Naive thymus-derived CD4-positive, alpha-beta T cell (primary cell): Measurements from ENCODE around the gene EGFL7. TPM values are rescaled to one million over a fixed set of nuclear protein-coding genes. Genes with fewer than 3 reads are reported as not detected.
"Not testable (repeated sequence)": the region's sequence is repeated elsewhere in the genome, so short reads cannot be mapped to it uniquely, and the experiment has no call there.

Experiments
- ATAC-seq: fragments of 150-1000 bp; cut with Tn5 transposase; 2 replicates; pipeline ENCODE4 v1.10.0; 2021; ENCODE audit warnings: mild to moderate bottlenecking, moderate library complexity
- CTCF ChIA-PET: fragments of 350-600 bp; sonication (Branson Sonifier 250); formaldehyde crosslinking; loops from one replicate; lab custom pipeline; 2021; ENCODE audit warnings: antibody characterized with exemption; lab: Charles Lee
- POLR2A ChIA-PET: fragments of 350-600 bp; sonication (Branson Sonifier 250); formaldehyde crosslinking; loops from one replicate; lab custom pipeline; 2021; ENCODE audit warnings: antibody characterized with exemption, inconsistent platforms; lab: Charles Lee
- DNase-seq, 9 donors: peaks; one replicate each; pipeline versions ENCODE4 v3.0.0 to v3.0.0-alpha.2; 2020 to 2022; ENCODE audit warnings: mixed read lengths in 1 of 9
- H3K27ac ChIP-seq: one replicate; pipeline ENCODE4 v1.7.0; 2013; ENCODE audit warnings: mild to moderate bottlenecking, low read depth, low read length, moderate library complexity
- H3K27me3 ChIP-seq, 2 donors: one replicate each; pipeline ENCODE4 v1.7.0; 2013; ENCODE audit warnings: low read length in 2 of 2, mild to moderate bottlenecking in 2 of 2, moderate library complexity in 2 of 2; ENCODE audit not compliant: control insufficient read depth in 2 of 2, insufficient read depth in 2 of 2
- H3K36me3 ChIP-seq, 3 experiments: 1 replicate in 2 of 3; 2 replicates in 1 of 3; pipeline ENCODE4 v1.7.0; 2013; ENCODE audit warnings: low read length in 3 of 3, mild to moderate bottlenecking in 3 of 3, moderate library complexity in 1 of 3; ENCODE audit not compliant: insufficient read depth in 3 of 3, control insufficient read depth in 2 of 3
- H3K4me1 ChIP-seq, 2 donors: one replicate each; pipeline ENCODE4 v1.7.0; 2013; ENCODE audit warnings: low read length in 2 of 2, mild to moderate bottlenecking in 2 of 2, moderate library complexity in 1 of 2; ENCODE audit not compliant: control insufficient read depth in 2 of 2, insufficient read depth in 2 of 2
- H3K4me3 ChIP-seq: 2 replicates; pipeline ENCODE4 v1.7.0; 2013; ENCODE audit warnings: mild to moderate bottlenecking, low read length
- H3K9me3 ChIP-seq, 3 experiments: 1 replicate in 2 of 3; 2 replicates in 1 of 3; pipeline ENCODE4 v1.7.0; 2013; ENCODE audit warnings: low read length in 3 of 3; ENCODE audit not compliant: control insufficient read depth in 2 of 3
- H3K27ac Mint-ChIP-seq, 9 donors: one replicate each; pipeline ENCODE4 v1.8.0; 2020 to 2022; ENCODE audit warnings: mixed read lengths in 9 of 9, mild to moderate bottlenecking in 8 of 9, moderate library complexity in 5 of 9, inconsistent platforms in 2 of 9
- H3K27me3 Mint-ChIP-seq, 5 donors: one replicate each; pipeline ENCODE4 v1.8.0; 2021 to 2022; ENCODE audit warnings: mixed read lengths in 5 of 5, mild to moderate bottlenecking in 1 of 5
- H3K36me3 Mint-ChIP-seq, 5 donors: one replicate each; pipeline ENCODE4 v1.8.0; 2020 to 2022; ENCODE audit warnings: mixed read lengths in 5 of 5, mild to moderate bottlenecking in 3 of 5, inconsistent platforms in 1 of 5
- H3K4me1 Mint-ChIP-seq, 7 donors: one replicate each; pipeline ENCODE4 v1.8.0; 2020 to 2022; ENCODE audit warnings: mixed read lengths in 7 of 7, mild to moderate bottlenecking in 3 of 7, inconsistent platforms in 1 of 7
- H3K4me3 Mint-ChIP-seq, 10 donors: one replicate each; pipeline ENCODE4 v1.8.0; 2020 to 2022; ENCODE audit warnings: mild to moderate bottlenecking in 10 of 10, mixed read lengths in 10 of 10, moderate library complexity in 6 of 10, inconsistent platforms in 2 of 10
- H3K9me3 Mint-ChIP-seq, 11 donors: one replicate each; pipeline ENCODE4 v1.8.0; 2020 to 2022; ENCODE audit warnings: mixed read lengths in 11 of 11, mild to moderate bottlenecking in 4 of 11, inconsistent platforms in 1 of 11, moderate library complexity in 1 of 11
- intact Hi-C, 2 donors: fragments of 100-400 bp; cut with micrococcal nuclease; formaldehyde crosslinking; loops; one replicate each; pipeline ENCODE4 v1.15.1; 2023
- polyA plus RNA-seq, 2 donors: library from polyadenylated mRNA; unstranded; fragments of 300-500 nt; fragmentation: Illumina TruSeq; gene quantifications; one replicate each; pipeline ENCODE4 v1.2.3, GENCODE V29; 2021
- total RNA-seq, 6 experiments: library from RNA in 5 of 6; stranded (reverse) in 5 of 6; gene quantifications; 1 replicate in 5 of 6; 2 replicates in 1 of 6; pipeline ENCODE4 v1.2.3 and lab custom pipeline; 2021 to 2026

EGFL7 gene
- total and polyA plus RNA-seq, 7 experiments from 2014 or later: 0.56 to 2.3 (median 0.97) TPM; not detected in 4

GRCh38 chr9:136707849-136708517 is 45.3 kb downstream of the EGFL7 start:
- no peaks in the 10 kb centered on the region for H3K9me3 ChIP-seq
- DNase-seq: no peak
- peaks cover 0 to 4% of the 10 kb centered on the region in 2 donors for H3K27me3 ChIP-seq
- no peak overlapping the region for H3K27ac ChIP-seq
- peaks cover 15 to 40% (median 23%) of the 10 kb centered on the region in 5 donors for H3K27me3 Mint-ChIP-seq
- intact Hi-C loops: no loop called here
- H3K4me3 ChIP-seq: no peak overlapping the region
- H3K4me3 Mint-ChIP-seq: no peak overlapping the region
- ChIA-PET CTCF (no interaction called here), POLR2A (no interaction called here)
- H3K36me3 ChIP-seq: no peaks in the 10 kb centered on the region
- no peak for ATAC-seq
- no peaks in the 10 kb centered on the region for H3K9me3 Mint-ChIP-seq
- peaks cover 0 to 8% (median 5%) of the 10 kb centered on the region in 7 donors for H3K4me1 Mint-ChIP-seq
- H3K4me1 ChIP-seq: no peaks in the 10 kb centered on the region
- no peaks in the 10 kb centered on the region for H3K36me3 Mint-ChIP-seq
- H3K27ac Mint-ChIP-seq: peak overlapping the region in 1 of 9 donors; percentile 49

GRCh38 chr9:136709454-136710109 is 46.9 kb downstream of the EGFL7 start:
- H3K27me3 ChIP-seq: peaks cover 0 to 9% of the 10 kb centered on the region in 2 donors
- Mint-ChIP-seq H3K27ac (no peak overlapping the region), H3K4me3 (no peak overlapping the region), H3K36me3 (no peaks in the 10 kb centered on the region), H3K9me3 (no peaks in the 10 kb centered on the region), H3K27me3 (peaks cover 17 to 46% (median 34%) of the 10 kb centered on the region in 5 donors), H3K4me1 (peaks cover 0 to 8% (median 4%) of the 10 kb centered on the region in 7 donors)
- ATAC-seq (no peak), DNase-seq (no peak)
- H3K9me3 ChIP-seq: no peaks in the 10 kb centered on the region
- CTCF ChIA-PET: no interaction called here
- POLR2A ChIA-PET: no interaction called here
- intact Hi-C loops: no loop called here
- H3K4me1 ChIP-seq: no peaks in the 10 kb centered on the region
- H3K4me3 ChIP-seq: no peak overlapping the region
- H3K27ac ChIP-seq: no peak overlapping the region
- H3K36me3 ChIP-seq: no peaks in the 10 kb centered on the region

GRCh38 chr9:136710543-136710942 is 47.8 kb downstream of the EGFL7 start:
- no peaks in the 10 kb centered on the region for H3K9me3 ChIP-seq
- POLR2A ChIA-PET: no interaction called here
- no peaks in the 10 kb centered on the region for H3K36me3 Mint-ChIP-seq
- no peak overlapping the region for H3K27ac ChIP-seq
- peaks cover 17 to 41% (median 35%) of the 10 kb centered on the region in 5 donors for H3K27me3 Mint-ChIP-seq
- no peaks in the 10 kb centered on the region for H3K9me3 Mint-ChIP-seq
- no peak overlapping the region for H3K4me3 ChIP-seq
- no peaks in the 10 kb centered on the region for H3K4me1 ChIP-seq
- peaks cover 0 to 9% of the 10 kb centered on the region in 2 donors for H3K27me3 ChIP-seq
- DNase-seq: no peak
- intact Hi-C loops: no loop called here
- peaks cover 0 to 6% (median 4%) of the 10 kb centered on the region in 7 donors for H3K4me1 Mint-ChIP-seq
- no peaks in the 10 kb centered on the region for H3K36me3 ChIP-seq
- H3K4me3 Mint-ChIP-seq: peak overlapping the region in 4 of 10 donors; percentile 0 to 84 (median 64)
- H3K27ac Mint-ChIP-seq: peak overlapping the region in 1 of 9 donors; percentile 72
- no peak for ATAC-seq
- CTCF ChIA-PET: no interaction called here

GRCh38 chr9:136711219-136711648 is 48.5 kb downstream of the EGFL7 start:
- POLR2A ChIA-PET: not testable (repeated sequence)

GRCh38 chr9:136711751-136712689 is 49.3 kb downstream of the EGFL7 start, which contains the start of gene DIPK1B:
TSS of gene DIPK1B (plus strand) at chr9:136712572. CDS start at chr9:136712666, 94 bp downstream.
- Histone ChIP-seq H3K9me3 (no peaks in the 10 kb centered on the region), H3K4me3 (peak within 1 kb of the TSS; percentile 24), H3K27me3 (peaks cover 0 to 9% of the 10 kb centered on the region in 2 donors), H3K36me3 (no peaks in the 10 kb centered on the region), H3K4me1 (no peaks in the 10 kb centered on the region), H3K27ac (no peak within 1 kb of the TSS)
- Mint-ChIP-seq H3K36me3 (no peaks in the 10 kb centered on the region), H3K4me1 (peaks cover 0 to 6% (median 4%) of the 10 kb centered on the region in 7 donors), H3K4me3 (peak within 1 kb of the TSS in 9 of 10 donors; percentile 33 to 84 (median 69)), H3K27ac (no peak within 1 kb of the TSS), H3K9me3 (peaks cover 0 to 2% (median 0%) of the 10 kb centered on the region in 11 donors), H3K27me3 (peaks cover 22 to 47% (median 35%) of the 10 kb centered on the region in 5 donors)
- CTCF ChIA-PET: no interaction called here
- DNase-seq: peak in 1 of 9 donors; percentile 16
- POLR2A ChIA-PET: interaction anchor here (1.1 kb wide), 1 partner anchor 13 kb away, joined by 3 read pairs; no protein-coding TSS in a partner anchor
- intact Hi-C loops: no loop called here
- peak; percentile 52 for ATAC-seq

More at GRCh38 chr9:136711219-136711648, 48.5 kb downstream of the EGFL7 start:
- DNase-seq, H3K27ac ChIP-seq, H3K36me3 Mint-ChIP-seq, H3K4me1 Mint-ChIP-seq, H3K27me3 ChIP-seq, H3K4me3 ChIP-seq, intact Hi-C loops, ATAC-seq, H3K9me3 ChIP-seq, H3K9me3 Mint-ChIP-seq, CTCF ChIA-PET, H3K36me3 ChIP-seq, H3K4me1 ChIP-seq: not testable (repeated sequence)
- Mint-ChIP-seq H3K4me3 (peak overlapping the region in 8 of 10 donors; percentile 56 to 84 (median 70)), H3K27me3 (peaks cover 22 to 46% (median 35%) of the 10 kb centered on the region in 5 donors), H3K27ac (peak overlapping the region in 1 of 9 donors; percentile 62)
